ENCODE data around the gene ADH5. TPM values are rescaled to one million over a fixed set of nuclear protein-coding genes. Genes with fewer than 3 reads are reported as not detected.
"Not testable (repeated sequence)": the region's sequence is repeated elsewhere in the genome, so short reads cannot be mapped to it uniquely, and the experiment has no call there.

The ADH5 gene
- total RNA-seq, 1 experiment from 2014 or later: 163 TPM

GRCh38 chr4:99024481-99025275 is 63.9 kb downstream of the ADH5 start:
- Histone ChIP-seq H3K9me3 (ENCODE audit: control insufficient read depth in 1 of 2, insufficient read depth in 1 of 2, low read depth in 1 of 2, low read length in 2 of 2) (peaks cover 0 to 8% of the 10 kb centered on the region in 2 experiments; a peak in 2 of 4 replicates), H3K79me2 (ENCODE audit: insufficient read depth, low read length) (peaks cover 100% of the 10 kb centered on the region), H3K27ac (ENCODE audit: low read depth, low read length) (no peak overlapping the region), H3K4me1 (ENCODE audit: control insufficient read depth in 1 of 2, insufficient read depth in 2 of 2, low read length in 2 of 2) (peaks cover 5 to 25% of the 10 kb centered on the region in 2 experiments; a peak in 2 of 4 replicates), H2AFZ (ENCODE audit: low read depth, low read length, poor library complexity, severe bottlenecking) (no peak overlapping the region), H3K9me2 (ENCODE audit: insufficient read depth) (no peaks in the 10 kb centered on the region), H3K4me3 (replicated peaks in 1 of 2; ENCODE audit: low read depth in 1 of 2, low read length in 2 of 2) (no peak overlapping the region), H3K4me2 (ENCODE audit: low read length) (no peak overlapping the region), H3K9ac (ENCODE audit: low read length) (no peak overlapping the region), H4K20me1 (ENCODE audit: insufficient read depth) (peaks cover 15% of the 10 kb centered on the region; the same call in 1 of the 2 replicates), H3K27me3 (ENCODE audit: insufficient read depth, low read length) (no peaks in the 10 kb centered on the region), H3K36me3 (ENCODE audit: control insufficient read depth in 1 of 2, insufficient read depth in 2 of 2, low read length in 2 of 2) (peaks cover 0 to 20% of the 10 kb centered on the region in 2 experiments; a peak in 1 of 4 replicates)
- ChIA-PET POLR2A (interaction anchor here (1.3 kb wide), 1 partner anchor 29 kb away, joined by 5 read pairs; the partner anchor contains the start of gene METAP1), RAD21 (ENCODE audit: low non-redundant PET in 1 of 2, low total read pairs in 2 of 2, uncharacterized antibody in 2 of 2, unreplicated experiment in 2 of 2) (no interaction called here), CTCF (interaction anchor here (1.4 kb wide), 1 partner anchor 10 kb away, joined by 3 read pairs; no protein-coding TSS in a partner anchor)
- no peak for TF ChIP-seq EZH2phosphoT487 (IDR thresholded peaks at IDR 0.05; ENCODE audit: borderline replicate concordance)
- no peak for TF ChIP-seq SP1 (IDR thresholded peaks at IDR 0.05; ENCODE audit: low read depth)
- TF ChIP-seq SIN3A (IDR thresholded peaks at IDR 0.05; ENCODE audit: low read depth): no peak
- no peak for TF ChIP-seq CTCF (IDR thresholded peaks at IDR 0.05 in 2 of 3, conservative IDR thresholded peaks at IDR 0.05 in 1 of 3; ENCODE audit: borderline replicate concordance in 1 of 3, insufficient read depth in 1 of 3, low read depth in 2 of 3, low read length in 2 of 3)
- no peak for TF ChIP-seq SRF (IDR thresholded peaks at IDR 0.05; ENCODE audit: low read depth)
- TF ChIP-seq ZNF274 (IDR thresholded peaks at IDR 0.05; ENCODE audit: low read depth, low read length): no peak
- no peak for TF ChIP-seq ELF1 (IDR thresholded peaks at IDR 0.05; ENCODE audit: borderline replicate concordance, low read depth)
- TF ChIP-seq FOSL1 (IDR thresholded peaks at IDR 0.05; ENCODE audit: low read depth): no peak
- TF ChIP-seq, protein P1, sequence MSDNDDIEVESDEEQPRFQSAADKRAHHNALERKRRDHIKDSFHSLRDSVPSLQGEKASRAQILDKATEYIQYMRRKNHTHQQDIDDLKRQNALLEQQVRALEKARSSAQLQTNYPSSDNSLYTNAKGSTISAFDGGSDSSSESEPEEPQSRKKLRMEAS (IDR thresholded peaks at IDR 0.05): no peak
- TF ChIP-seq TCF7L2 (IDR thresholded peaks at IDR 0.05; ENCODE audit: borderline replicate concordance, extremely low read depth, insufficient read depth, insufficient read length): no peak
- TF ChIP-seq POLR2A (IDR thresholded peaks at IDR 0.05; ENCODE audit: borderline replicate concordance, extremely low read depth, insufficient read depth, insufficient read length): no peak
- DNase-seq (ENCODE audit: low read depth, low spot score) (no peak), ATAC-seq (peak; percentile 67; the same call in 1 of the 2 replicates)
- intact Hi-C loops (cut with micrococcal nuclease): no loop called here
- no TSS peak for BruUV-seq (replicated peaks)

DNA sequence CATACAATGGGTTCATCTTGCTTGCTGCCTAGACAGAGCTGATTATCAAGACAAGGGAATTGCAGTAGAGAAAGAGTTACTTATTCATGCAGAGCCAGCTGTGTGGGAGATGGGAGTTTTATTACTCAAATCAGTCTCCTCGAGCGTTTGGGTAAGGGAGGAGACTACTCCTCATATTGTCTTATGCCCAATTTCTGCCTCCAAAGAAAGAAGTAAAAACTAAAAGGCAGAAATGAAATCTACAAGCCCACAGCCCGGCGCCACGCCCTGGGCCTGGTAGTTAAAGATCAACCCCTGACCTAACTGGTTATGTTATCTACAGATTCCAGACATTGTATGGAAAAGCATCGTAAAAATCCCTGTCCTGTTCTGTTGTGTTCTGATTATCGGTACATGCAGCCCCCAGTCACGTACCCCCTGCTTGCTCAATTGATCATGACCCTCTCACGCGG is 64.8 kb downstream of the ADH5 start:
- ATAC-seq; BruUV-seq (replicated peaks); DNase-seq (ENCODE audit: low read depth, low spot score); H3K4me3 ChIP-seq (replicated peaks in 1 of 2; ENCODE audit: low read depth in 1 of 2, low read length in 2 of 2); H3K27ac ChIP-seq (ENCODE audit: low read depth, low read length); POLR2A ChIA-PET; H3K27me3 ChIP-seq (ENCODE audit: insufficient read depth, low read length); H2AFZ ChIP-seq (ENCODE audit: low read depth, low read length, poor library complexity, severe bottlenecking); H3K9me3 ChIP-seq (ENCODE audit: control insufficient read depth in 1 of 2, insufficient read depth in 1 of 2, low read depth in 1 of 2, low read length in 2 of 2); H3K9ac ChIP-seq (ENCODE audit: low read length); RAD21 ChIA-PET (ENCODE audit: low non-redundant PET in 1 of 2, low total read pairs in 2 of 2, uncharacterized antibody in 2 of 2, unreplicated experiment in 2 of 2); H3K9me2 ChIP-seq (ENCODE audit: insufficient read depth); H3K4me2 ChIP-seq (ENCODE audit: low read length); intact Hi-C loops (cut with micrococcal nuclease): not testable (repeated sequence)
- Histone ChIP-seq H3K79me2 (ENCODE audit: insufficient read depth, low read length) (peaks cover 100% of the 10 kb centered on the region), H3K36me3 (ENCODE audit: control insufficient read depth in 1 of 2, insufficient read depth in 2 of 2, low read length in 2 of 2) (peaks cover 0 to 28% of the 10 kb centered on the region in 2 experiments; a peak in 1 of 4 replicates), H4K20me1 (ENCODE audit: insufficient read depth) (peaks cover 11% of the 10 kb centered on the region; the same call in 1 of the 2 replicates), H3K4me1 (ENCODE audit: control insufficient read depth in 1 of 2, insufficient read depth in 2 of 2, low read length in 2 of 2) (peaks cover 5 to 25% of the 10 kb centered on the region in 2 experiments; a peak in 2 of 4 replicates)
- CTCF ChIA-PET: interaction anchor here (1.4 kb wide), 1 partner anchor 9 kb away, joined by 3 read pairs; no protein-coding TSS in a partner anchor

Measured in HCT116 (cell line).